ENCODE measurements around the gene PCNX2.

DNA sequence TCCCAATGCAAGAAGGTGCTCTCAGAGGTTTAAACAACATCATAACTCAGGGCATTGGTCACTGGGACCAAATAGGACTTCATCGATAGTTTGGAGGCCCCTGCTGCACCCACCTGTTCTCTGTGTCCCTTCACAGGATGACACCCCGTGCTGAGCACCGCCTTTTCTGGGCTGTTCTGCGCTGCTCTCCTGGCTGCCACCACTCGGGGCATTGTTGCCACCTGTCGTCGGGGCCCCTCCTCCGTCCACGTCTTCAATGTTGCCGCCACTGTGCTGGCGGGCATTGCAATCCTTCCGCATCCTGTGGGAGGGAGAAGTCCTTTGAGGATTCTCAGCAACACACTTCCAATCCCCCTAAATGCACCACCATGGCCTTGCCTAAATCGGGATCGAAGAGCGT lies 297.4 kb downstream of the PCNX2 start:
- TF ChIP-seq, protein P1, sequence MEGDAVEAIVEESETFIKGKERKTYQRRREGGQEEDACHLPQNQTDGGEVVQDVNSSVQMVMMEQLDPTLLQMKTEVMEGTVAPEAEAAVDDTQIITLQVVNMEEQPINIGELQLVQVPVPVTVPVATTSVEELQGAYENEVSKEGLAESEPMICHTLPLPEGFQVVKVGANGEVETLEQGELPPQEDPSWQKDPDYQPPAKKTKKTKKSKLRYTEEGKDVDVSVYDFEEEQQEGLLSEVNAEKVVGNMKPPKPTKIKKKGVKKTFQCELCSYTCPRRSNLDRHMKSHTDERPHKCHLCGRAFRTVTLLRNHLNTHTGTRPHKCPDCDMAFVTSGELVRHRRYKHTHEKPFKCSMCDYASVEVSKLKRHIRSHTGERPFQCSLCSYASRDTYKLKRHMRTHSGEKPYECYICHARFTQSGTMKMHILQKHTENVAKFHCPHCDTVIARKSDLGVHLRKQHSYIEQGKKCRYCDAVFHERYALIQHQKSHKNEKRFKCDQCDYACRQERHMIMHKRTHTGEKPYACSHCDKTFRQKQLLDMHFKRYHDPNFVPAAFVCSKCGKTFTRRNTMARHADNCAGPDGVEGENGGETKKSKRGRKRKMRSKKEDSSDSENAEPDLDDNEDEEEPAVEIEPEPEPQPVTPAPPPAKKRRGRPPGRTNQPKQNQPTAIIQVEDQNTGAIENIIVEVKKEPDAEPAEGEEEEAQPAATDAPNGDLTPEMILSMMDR (IDR thresholded peaks at IDR 0.05; ENCODE audit: poor library complexity) = no peak
- TF ChIP-seq EZH2 (IDR thresholded peaks at IDR 0.05; ENCODE audit: borderline replicate concordance) = no peak
- no peak for TF ChIP-seq EZH2phosphoT487 (IDR thresholded peaks at IDR 0.05; ENCODE audit: low read depth, severe bottlenecking, unreplicated experiment)

Data from hepatocyte (in vitro differentiated cells).